Panc1 (cell line): ENCODE measurements around the gene KRTAP5-1.
"Not testable (repeated sequence)": the region's sequence is repeated elsewhere in the genome, so short reads cannot be mapped to it uniquely, and the experiment has no call there.

Source experiments
- CTCF ChIP-seq: fragments of 450-650 bp; IDR thresholded peaks from 2 replicates; pipeline ENCODE4 v1.5.1; 2017; ENCODE audit warnings: mild to moderate bottlenecking
- SIN3A ChIP-seq: IDR thresholded peaks from 2 replicates; pipeline ENCODE4 v1.6.1; 2012; ENCODE audit warnings: low read depth, mild to moderate bottlenecking, low read length, moderate library complexity, borderline replicate concordance; ENCODE audit not compliant: insufficient read depth

- not testable (repeated sequence) for TF ChIP-seq CTCF, SIN3A
These were observed 11.6 kb upstream of the KRTAP5-1 start for GRCh38 chr11:1596576-1597121.
